Measurements from ENCODE around the gene MUC4. TPM values are rescaled to one million over a fixed set of nuclear protein-coding genes. Genes with fewer than 3 reads are reported as not detected.
A peak's percentile ranks its signal among the peaks of the same experiment; 100 is the strongest.

MUC4 gene
- total and polyA plus RNA-seq, 9 of the 15 experiments (the other 6 are each of a cell fraction or from before 2014, with no cell fraction given): under 0.01 to 0.21 (median 0.10) TPM; not detected in 4

DNA sequence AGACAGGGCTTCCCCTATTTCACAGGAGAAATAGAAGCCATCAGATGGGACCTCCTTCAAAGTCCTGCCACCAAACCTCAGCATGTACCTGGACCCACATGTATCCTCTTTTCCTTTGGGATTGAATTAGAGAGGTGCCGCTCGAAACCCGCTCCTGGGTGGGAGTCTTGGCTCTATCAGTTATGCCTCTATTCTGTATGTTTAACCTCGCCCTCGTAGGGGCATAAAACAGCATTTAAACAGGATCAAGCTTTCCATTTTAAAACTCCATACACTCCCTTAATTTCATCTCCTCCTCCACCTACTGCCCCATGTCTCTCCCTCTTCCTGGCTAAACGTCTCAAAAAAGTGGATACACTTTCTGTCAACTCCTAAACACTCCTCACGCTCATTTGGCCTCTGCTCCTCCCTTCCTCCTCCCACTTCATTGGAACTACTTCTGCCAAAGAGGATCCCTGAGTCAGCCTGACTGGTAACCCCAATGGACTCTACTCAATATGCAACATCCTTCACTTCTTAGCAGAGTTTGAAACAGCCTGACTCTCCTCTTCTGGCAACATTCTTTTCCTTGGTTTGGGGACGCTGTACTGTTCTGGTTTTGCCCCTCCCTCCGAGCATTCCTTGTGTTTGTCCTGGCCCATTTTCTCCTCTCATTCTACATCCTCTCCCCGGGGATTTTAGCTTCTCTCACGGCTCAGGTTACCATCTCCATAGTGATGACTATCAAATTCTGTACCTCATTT, 114.0 kb downstream of the MUC4 start (continued):
- TF ChIP-seq, protein P1, sequence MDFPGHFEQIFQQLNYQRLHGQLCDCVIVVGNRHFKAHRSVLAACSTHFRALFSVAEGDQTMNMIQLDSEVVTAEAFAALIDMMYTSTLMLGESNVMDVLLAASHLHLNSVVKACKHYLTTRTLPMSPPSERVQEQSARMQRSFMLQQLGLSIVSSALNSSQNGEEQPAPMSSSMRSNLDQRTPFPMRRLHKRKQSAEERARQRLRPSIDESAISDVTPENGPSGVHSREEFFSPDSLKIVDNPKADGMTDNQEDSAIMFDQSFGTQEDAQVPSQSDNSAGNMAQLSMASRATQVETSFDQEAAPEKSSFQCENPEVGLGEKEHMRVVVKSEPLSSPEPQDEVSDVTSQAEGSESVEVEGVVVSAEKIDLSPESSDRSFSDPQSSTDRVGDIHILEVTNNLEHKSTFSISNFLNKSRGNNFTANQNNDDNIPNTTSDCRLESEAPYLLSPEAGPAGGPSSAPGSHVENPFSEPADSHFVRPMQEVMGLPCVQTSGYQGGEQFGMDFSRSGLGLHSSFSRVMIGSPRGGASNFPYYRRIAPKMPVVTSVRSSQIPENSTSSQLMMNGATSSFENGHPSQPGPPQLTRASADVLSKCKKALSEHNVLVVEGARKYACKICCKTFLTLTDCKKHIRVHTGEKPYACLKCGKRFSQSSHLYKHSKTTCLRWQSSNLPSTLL (IDR thresholded peaks at IDR 0.05): peak; percentile 56; the same call in 1 of the 2 replicates
- TF ChIP-seq, protein P2, sequence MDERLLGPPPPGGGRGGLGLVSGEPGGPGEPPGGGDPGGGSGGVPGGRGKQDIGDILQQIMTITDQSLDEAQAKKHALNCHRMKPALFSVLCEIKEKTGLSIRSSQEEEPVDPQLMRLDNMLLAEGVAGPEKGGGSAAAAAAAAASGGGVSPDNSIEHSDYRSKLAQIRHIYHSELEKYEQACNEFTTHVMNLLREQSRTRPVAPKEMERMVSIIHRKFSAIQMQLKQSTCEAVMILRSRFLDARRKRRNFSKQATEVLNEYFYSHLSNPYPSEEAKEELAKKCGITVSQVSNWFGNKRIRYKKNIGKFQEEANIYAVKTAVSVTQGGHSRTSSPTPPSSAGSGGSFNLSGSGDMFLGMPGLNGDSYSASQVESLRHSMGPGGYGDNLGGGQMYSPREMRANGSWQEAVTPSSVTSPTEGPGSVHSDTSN (CRISPR knock-in tag; IDR thresholded peaks at IDR 0.05; ENCODE audit: low read depth): no peak
- TF ChIP-seq, protein P2 (tag; conservative IDR thresholded peaks at IDR 0.05; ENCODE audit: low read depth): no peak
- 0 out of 2 replicates have a peak, but pooled peaks have one; percentile 27 for TF ChIP-seq STAT5A (IDR thresholded peaks at IDR 0.05; ENCODE audit: borderline replicate concordance, low read length)
- peak; percentile 80 for TF ChIP-seq NCOA4 (IDR thresholded peaks at IDR 0.05; ENCODE audit: partially characterized antibody)
- no peak for TF ChIP-seq ZNF830 (CRISPR knock-in tag; IDR thresholded peaks at IDR 0.05)
- TF ChIP-seq ZKSCAN1 (IDR thresholded peaks at IDR 0.05; ENCODE audit: low read depth, low read length): no peak
- TF ChIP-seq TEAD2 (tag; IDR thresholded peaks at IDR 0.05): no peak
- peak; percentile 27 for TF ChIP-seq TAL1 (IDR thresholded peaks at IDR 0.05)
- TF ChIP-seq ZC3H4 (CRISPR knock-in tag; IDR thresholded peaks at IDR 0.05; ENCODE audit: borderline replicate concordance): no peak

MicroRNA genes within 50 kb of the gene (microRNA counts, 767-probe panel; counts per million panel counts)
- microRNA hsa-miR-570-3p: 3,455 counts per million, percentile 75 among the panel's probes with 10 or more counts

Small RNAs within 50 kb of the gene (microRNA-seq; reads per million reads assigned to microRNA genes)
- gene MIR570 (ENCODE audit: borderline microRNAs expressed): 17.1 reads per million, percentile 63 among the genes with 10 or more reads in this experiment

Small RNAs within 50 kb of the gene (small RNA-seq; reads per million reads assigned to genes)
- 1.6 reads per million, percentile 75 among the genes with 10 or more reads in this experiment for gene MIR570

Other genes with a start within 250 kb of the MUC4 start
- gene APOD, start 228.0 kb downstream of the MUC4 start, total RNA-seq (2014; rRNA removed): not detected in 2 replicates
- 0.25 and 0.48 TPM in 2 replicates for gene APOD, start 228.0 kb downstream of the MUC4 start, total RNA-seq (2014; rRNA removed; fragmentation: Illumina TruSeq; extraction: Trizol)
- gene APOD, start 228.0 kb downstream of the MUC4 start, total RNA-seq (2015; rRNA removed; fragmentation: Illumina TruSeq; extraction: Trizol): 0.18 TPM in 1 of 2 replicates, not detected in the other
- gene APOD, start 228.0 kb downstream of the MUC4 start, total RNA-seq (2021): 0.33 and 0.83 TPM in 2 replicates
- gene APOD, start 228.0 kb downstream of the MUC4 start, polyA plus RNA-seq (2011; rRNA removed): 0.50 TPM in 1 of 2 replicates, not detected in the other
- 0.48 and 0.54 TPM in 2 replicates for gene APOD, start 228.0 kb downstream of the MUC4 start, polyA plus RNA-seq (2014; fragmentation: Illumina TruSeq; extraction: Trizol)
- under 1 TPM; 0.36 to 0.44 TPM for gene APOD, start 228.0 kb downstream of the MUC4 start, polyA plus RNA-seq (2014; fragmentation: Nextera tagmentation; extraction: Ambion mirVana)
- gene APOD, start 228.0 kb downstream of the MUC4 start, polyA plus RNA-seq (2014; rRNA removed): 0.32 TPM in 1 of 2 replicates, not detected in the other
- gene MUC20, start 91.0 kb downstream of the MUC4 start, total RNA-seq (2014; rRNA removed): not detected in 2 replicates
- gene MUC20, start 91.0 kb downstream of the MUC4 start, total RNA-seq (2014; rRNA removed; fragmentation: Illumina TruSeq; extraction: Trizol): not detected in 2 replicates
- gene MUC20, start 91.0 kb downstream of the MUC4 start, total RNA-seq (2015; rRNA removed; fragmentation: Illumina TruSeq; extraction: Trizol): 0.18 TPM in 1 of 2 replicates, not detected in the other
- 0.16 and 0.25 TPM in 2 replicates for gene MUC20, start 91.0 kb downstream of the MUC4 start, total RNA-seq (2021)
- gene MUC20, start 91.0 kb downstream of the MUC4 start, polyA plus RNA-seq (2011; rRNA removed): 0.11 and 0.15 TPM in 2 replicates
- gene MUC20, start 91.0 kb downstream of the MUC4 start, polyA plus RNA-seq (2014; fragmentation: Illumina TruSeq; extraction: Trizol): 0.15 and 0.44 TPM in 2 replicates
- gene MUC20, start 91.0 kb downstream of the MUC4 start, polyA plus RNA-seq (2014; fragmentation: Nextera tagmentation; extraction: Ambion mirVana): under 1 TPM in 1 of 2 experiments, not detected in 1; 0.03 TPM
- 0.22 and 0.23 TPM in 2 replicates for gene MUC20, start 91.0 kb downstream of the MUC4 start, polyA plus RNA-seq (2014; rRNA removed)
- 10.9 and 15.3 TPM in 2 replicates for gene TNK2, start 96.6 kb upstream of the MUC4 start, total RNA-seq (2014; rRNA removed)
- gene TNK2, start 96.6 kb upstream of the MUC4 start, total RNA-seq (2014; rRNA removed; fragmentation: Illumina TruSeq; extraction: Trizol): 2.3 and 2.4 TPM in 2 replicates
- 8.2 TPM in 2 replicates for gene TNK2, start 96.6 kb upstream of the MUC4 start, total RNA-seq (2015; rRNA removed; fragmentation: Illumina TruSeq; extraction: Trizol)
- 22.8 and 33.8 TPM in 2 replicates for gene TNK2, start 96.6 kb upstream of the MUC4 start, total RNA-seq (2021)
- 5.3 and 6.4 TPM in 2 replicates for gene TNK2, start 96.6 kb upstream of the MUC4 start, polyA plus RNA-seq (2011; rRNA removed)
- 6.5 and 13.2 TPM in 2 replicates for gene TNK2, start 96.6 kb upstream of the MUC4 start, polyA plus RNA-seq (2014; fragmentation: Illumina TruSeq; extraction: Trizol)
- gene TNK2, start 96.6 kb upstream of the MUC4 start, polyA plus RNA-seq (2014; fragmentation: Nextera tagmentation; extraction: Ambion mirVana): under 1 TPM; 0.03 to 0.14 TPM
- 17.6 and 18.8 TPM in 2 replicates for gene TNK2, start 96.6 kb upstream of the MUC4 start, polyA plus RNA-seq (2014; rRNA removed)

Data from K562 (cell line).